RWPE2 (cell line): Measurements from ENCODE around the gene SUCNR1.
"Not testable (repeated sequence)": the region's sequence is repeated elsewhere in the genome, so short reads cannot be mapped to it uniquely, and the experiment has no call there.

ENCODE experiments used
- ATAC-seq: fragments of 200-7000 bp; cut with Tn5 transposase; 3 replicates; pipeline ENCODE4 v1.9.1; 2021; ENCODE audit warnings: low read depth
- DNase-seq: peaks from one replicate; pipeline ENCODE4 v3.0.0-alpha.2; 2020; ENCODE audit warnings: low spot score
- H3K27ac ChIP-seq: fragments of 450-650 bp; 2 replicates; pipeline ENCODE4 v1.5.1; 2017; ENCODE audit warnings: mild to moderate bottlenecking; ENCODE audit not compliant: poor library complexity, severe bottlenecking
- H3K27me3 ChIP-seq: fragments of 250-450 bp; sonication (Bioruptor Pico); 2 replicates; pipeline ENCODE4 v1.5.1; 2021; ENCODE audit warnings: mild to moderate bottlenecking, moderate library complexity; ENCODE audit not compliant: insufficient read depth, poor library complexity, severe bottlenecking
- H3K36me3 ChIP-seq: fragments of 250-450 bp; sonication (Bioruptor Pico); 2 replicates; pipeline ENCODE4 v1.5.1; 2020; ENCODE audit warnings: low read depth, mild to moderate bottlenecking, moderate library complexity
- H3K4me1 ChIP-seq: fragments of 250-450 bp; sonication (Bioruptor Pico); 2 replicates; pipeline ENCODE4 v1.5.1; 2021; ENCODE audit warnings: mild to moderate bottlenecking, moderate library complexity; ENCODE audit not compliant: insufficient read depth, poor library complexity, severe bottlenecking
- H3K4me3 ChIP-seq: fragments of 250-450 bp; sonication (Bioruptor Pico); 2 replicates; pipeline ENCODE4 v1.5.1; 2021; ENCODE audit warnings: mild to moderate bottlenecking, moderate library complexity; ENCODE audit not compliant: severe bottlenecking
- H3K9me3 ChIP-seq: fragments of 250-450 bp; sonication (Bioruptor Pico); 2 replicates; pipeline ENCODE4 v1.5.1; 2021; ENCODE audit warnings: mild to moderate bottlenecking, moderate library complexity; ENCODE audit not compliant: severe bottlenecking
- TF ChIP-seq, protein P1 (sequence below): fragments of 450-650 bp; IDR thresholded peaks from one replicate; pipeline ENCODE4 v1.5.1; 2017; ENCODE audit warnings: mild to moderate bottlenecking, moderate library complexity; ENCODE audit not compliant: poor library complexity, severe bottlenecking

The SUCNR1 gene

DNA sequence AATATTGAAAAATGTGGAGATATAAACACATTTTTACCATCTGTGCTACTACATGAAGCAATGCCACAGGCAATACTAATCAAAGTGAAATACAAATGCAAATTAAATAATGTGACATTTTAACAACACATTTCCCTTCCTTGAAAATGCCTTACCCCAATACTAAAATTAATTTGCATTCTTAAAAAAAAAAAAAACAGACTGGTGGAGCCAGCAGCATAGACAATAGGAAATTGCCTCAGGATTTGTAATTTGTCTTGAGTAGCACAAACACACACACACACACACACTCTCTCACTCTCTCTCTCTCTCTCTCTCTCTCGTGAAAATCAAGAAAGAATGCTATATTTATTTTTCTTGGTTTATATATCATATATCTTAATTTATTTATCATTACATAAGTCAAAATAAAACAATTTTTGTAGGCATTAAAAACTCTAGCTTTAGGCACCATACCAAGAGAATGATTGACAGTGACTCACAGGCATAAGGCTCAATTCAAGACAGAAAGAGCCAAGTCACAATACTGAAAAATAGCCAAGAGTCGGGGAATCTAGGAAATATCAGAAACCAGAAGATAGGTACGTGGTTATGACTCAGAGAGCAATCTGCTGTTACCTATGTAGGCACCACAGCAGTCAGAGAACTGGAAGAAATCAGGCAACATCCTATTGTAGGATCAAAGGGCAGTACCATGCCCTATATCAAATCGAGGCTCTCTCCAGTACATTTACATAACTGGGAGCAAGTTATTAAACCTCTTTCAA lies 23.0 kb downstream of the SUCNR1 start:
- ATAC-seq (peak; percentile 98), DNase-seq (no peak)
- no peaks in the 10 kb centered on the region for H3K36me3 ChIP-seq

DNA sequence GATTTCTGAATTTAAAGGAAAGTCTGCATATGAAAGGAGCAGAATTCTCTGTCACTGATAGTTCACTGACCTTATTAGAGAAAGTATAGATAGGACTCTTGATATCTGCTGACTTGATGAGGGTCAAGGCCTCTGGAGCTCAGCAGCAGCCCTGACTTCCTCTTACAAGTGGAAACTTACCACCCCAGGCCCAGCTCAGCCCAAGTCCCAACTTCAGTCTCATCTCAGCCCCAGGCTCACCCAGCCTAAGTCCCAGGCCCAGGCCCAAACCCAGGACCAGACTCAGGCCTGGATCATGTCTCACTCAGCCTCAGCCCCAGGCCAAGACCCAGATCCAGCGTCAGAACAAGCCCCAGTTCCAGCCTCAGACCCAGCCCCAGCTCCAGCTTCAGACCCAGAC lies 24.7 kb downstream of the SUCNR1 start:
- peaks cover 11% of the 10 kb centered on the region for H3K4me1 ChIP-seq
- H3K4me3 ChIP-seq, H3K9me3 ChIP-seq, ATAC-seq, H3K27me3 ChIP-seq, H3K27ac ChIP-seq, H3K36me3 ChIP-seq, DNase-seq: not testable (repeated sequence)

More for the DNA sequence above, 23.0 kb downstream of the SUCNR1 start:
- no peaks in the 10 kb centered on the region for H3K27me3 ChIP-seq
- peaks cover 11% of the 10 kb centered on the region for H3K4me1 ChIP-seq
- H3K4me3 ChIP-seq: no peak overlapping the region
- H3K9me3 ChIP-seq: no peaks in the 10 kb centered on the region
- H3K27ac ChIP-seq: peak overlapping the region; percentile 58
- TF ChIP-seq, protein P1, sequence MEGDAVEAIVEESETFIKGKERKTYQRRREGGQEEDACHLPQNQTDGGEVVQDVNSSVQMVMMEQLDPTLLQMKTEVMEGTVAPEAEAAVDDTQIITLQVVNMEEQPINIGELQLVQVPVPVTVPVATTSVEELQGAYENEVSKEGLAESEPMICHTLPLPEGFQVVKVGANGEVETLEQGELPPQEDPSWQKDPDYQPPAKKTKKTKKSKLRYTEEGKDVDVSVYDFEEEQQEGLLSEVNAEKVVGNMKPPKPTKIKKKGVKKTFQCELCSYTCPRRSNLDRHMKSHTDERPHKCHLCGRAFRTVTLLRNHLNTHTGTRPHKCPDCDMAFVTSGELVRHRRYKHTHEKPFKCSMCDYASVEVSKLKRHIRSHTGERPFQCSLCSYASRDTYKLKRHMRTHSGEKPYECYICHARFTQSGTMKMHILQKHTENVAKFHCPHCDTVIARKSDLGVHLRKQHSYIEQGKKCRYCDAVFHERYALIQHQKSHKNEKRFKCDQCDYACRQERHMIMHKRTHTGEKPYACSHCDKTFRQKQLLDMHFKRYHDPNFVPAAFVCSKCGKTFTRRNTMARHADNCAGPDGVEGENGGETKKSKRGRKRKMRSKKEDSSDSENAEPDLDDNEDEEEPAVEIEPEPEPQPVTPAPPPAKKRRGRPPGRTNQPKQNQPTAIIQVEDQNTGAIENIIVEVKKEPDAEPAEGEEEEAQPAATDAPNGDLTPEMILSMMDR: no peak

DNA sequence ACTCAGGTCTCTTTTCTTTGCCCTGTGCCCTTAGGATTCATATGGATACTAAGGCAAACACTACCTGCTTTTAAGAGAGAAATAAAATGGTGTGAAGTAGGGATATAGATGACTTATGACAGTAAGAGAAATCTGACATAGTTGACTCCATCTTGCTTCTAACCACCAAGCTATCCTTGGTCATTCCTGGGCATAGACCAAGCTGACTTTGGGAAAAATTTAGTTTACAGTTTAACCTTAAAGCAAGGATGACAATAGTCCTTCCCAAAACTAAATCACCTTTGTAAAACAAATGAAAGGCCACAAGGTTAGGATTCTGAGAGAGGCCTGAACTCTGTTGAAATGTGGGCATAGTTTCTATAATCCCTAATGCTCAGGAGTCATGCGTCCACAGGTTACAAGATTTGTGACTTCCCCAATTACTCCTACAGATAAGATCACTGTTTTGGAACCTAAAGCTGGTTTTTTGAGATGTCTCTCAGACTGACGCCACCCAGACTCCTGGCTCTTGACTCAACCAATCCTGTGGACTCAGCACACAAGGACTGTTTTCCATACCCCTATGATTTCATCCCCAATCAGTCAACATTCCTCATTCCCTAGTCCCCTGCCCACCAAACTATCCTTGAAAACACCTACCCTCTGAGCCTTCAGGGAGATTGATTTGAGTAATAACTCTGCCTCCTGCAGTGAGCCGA lies 25.3 kb downstream of the SUCNR1 start:
- H3K27me3 ChIP-seq, H3K9me3 ChIP-seq, DNase-seq, H3K4me3 ChIP-seq, ATAC-seq, H3K27ac ChIP-seq, H3K36me3 ChIP-seq: not testable (repeated sequence)
- peaks cover 11% of the 10 kb centered on the region for H3K4me1 ChIP-seq

DNA sequence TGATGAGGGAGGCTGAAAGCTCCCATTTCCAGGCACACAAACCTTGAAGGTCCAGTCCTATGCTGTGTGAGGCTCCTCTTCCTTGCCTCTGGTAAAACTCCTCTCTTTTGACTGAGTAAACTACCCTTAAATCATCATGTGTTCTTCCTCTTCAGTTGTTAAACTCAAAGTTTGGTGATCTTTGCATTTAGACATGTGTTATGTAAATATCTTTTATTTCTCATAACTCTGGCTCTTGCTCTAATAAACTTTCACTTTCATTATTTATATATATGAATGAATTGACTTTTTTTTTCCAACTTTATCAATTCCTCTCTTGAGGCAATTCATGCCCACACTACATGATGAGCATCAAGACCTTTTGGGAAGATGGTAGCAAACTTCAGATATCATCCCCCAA lies 26.6 kb downstream of the SUCNR1 start:
- peaks cover 11% of the 10 kb centered on the region for H3K4me1 ChIP-seq
- no peaks in the 10 kb centered on the region for H3K36me3 ChIP-seq
- no peak for DNase-seq
- H3K27me3 ChIP-seq: no peaks in the 10 kb centered on the region
- H3K4me3 ChIP-seq: no peak overlapping the region
- no peaks in the 10 kb centered on the region for H3K9me3 ChIP-seq
- TF ChIP-seq, protein P1: no peak
- no peak for ATAC-seq
- H3K27ac ChIP-seq: no peak overlapping the region

DNA sequence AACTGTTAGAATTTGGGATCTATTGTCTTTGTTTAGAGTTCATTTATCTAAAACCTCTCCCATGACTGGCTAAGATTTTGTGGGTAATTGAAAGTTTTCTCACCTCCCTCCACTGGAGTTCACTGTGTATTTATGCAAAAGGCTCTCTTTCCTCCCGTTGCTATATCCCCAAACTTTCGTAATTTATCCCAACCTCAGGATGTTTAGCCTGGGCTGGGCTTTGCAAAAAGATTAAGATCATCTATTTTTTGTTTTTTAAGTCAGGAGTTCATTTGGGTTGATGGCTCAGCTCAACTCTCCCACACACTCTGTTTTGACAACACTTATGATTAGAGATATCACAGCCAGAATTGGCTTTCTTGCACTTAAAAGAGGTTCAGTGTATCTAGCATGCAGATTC lies 27.0 kb downstream of the SUCNR1 start:
- H3K4me3 ChIP-seq: no peak overlapping the region
- peaks cover 11% of the 10 kb centered on the region for H3K4me1 ChIP-seq
- H3K36me3 ChIP-seq: no peaks in the 10 kb centered on the region
- DNase-seq: no peak
- no peaks in the 10 kb centered on the region for H3K9me3 ChIP-seq
- TF ChIP-seq, protein P1: no peak
- ATAC-seq: no peak
- no peaks in the 10 kb centered on the region for H3K27me3 ChIP-seq
- H3K27ac ChIP-seq: no peak overlapping the region
